Right ventricle myocardium inferior (tissue), 1 donor: ENCODE data around the gene FAM234B. TPM values are rescaled to one million over a fixed set of nuclear protein-coding genes. Genes with fewer than 3 reads are reported as not detected.
A peak's percentile ranks its signal among the peaks of the same experiment; 100 is the strongest.

Source experiments
- ATAC-seq: fragments of 200-7000 bp; cut with Tn5 transposase; one replicate; pipeline ENCODE4 v1.9.1; 2020; ENCODE audit warnings: mild to moderate bottlenecking, moderate library complexity
- DNase-seq: peaks from one replicate; pipeline ENCODE4 v3.0.0; 2021; ENCODE audit errors: missing footprints
- intact Hi-C: fragments of 100-400 bp; cut with DNase I; formaldehyde crosslinking; loops from one replicate; pipeline ENCODE4 v1.11.0; 2022
- total RNA-seq: library from RNA; stranded (reverse); fragmentation: NEBNext Ultra II Directional; extraction: Animal tissue kit (Norgen Biotek cat#: 25700); gene quantifications from one replicate; pipeline ENCODE4 v1.2.1, GENCODE V29; 2021
- donor health status: DM: no; HTN: yes; CAD: no; lungs with severe emphysema.

The FAM234B gene
- total RNA-seq, 1 donor from 2014 or later: 2.4 TPM

DNA sequence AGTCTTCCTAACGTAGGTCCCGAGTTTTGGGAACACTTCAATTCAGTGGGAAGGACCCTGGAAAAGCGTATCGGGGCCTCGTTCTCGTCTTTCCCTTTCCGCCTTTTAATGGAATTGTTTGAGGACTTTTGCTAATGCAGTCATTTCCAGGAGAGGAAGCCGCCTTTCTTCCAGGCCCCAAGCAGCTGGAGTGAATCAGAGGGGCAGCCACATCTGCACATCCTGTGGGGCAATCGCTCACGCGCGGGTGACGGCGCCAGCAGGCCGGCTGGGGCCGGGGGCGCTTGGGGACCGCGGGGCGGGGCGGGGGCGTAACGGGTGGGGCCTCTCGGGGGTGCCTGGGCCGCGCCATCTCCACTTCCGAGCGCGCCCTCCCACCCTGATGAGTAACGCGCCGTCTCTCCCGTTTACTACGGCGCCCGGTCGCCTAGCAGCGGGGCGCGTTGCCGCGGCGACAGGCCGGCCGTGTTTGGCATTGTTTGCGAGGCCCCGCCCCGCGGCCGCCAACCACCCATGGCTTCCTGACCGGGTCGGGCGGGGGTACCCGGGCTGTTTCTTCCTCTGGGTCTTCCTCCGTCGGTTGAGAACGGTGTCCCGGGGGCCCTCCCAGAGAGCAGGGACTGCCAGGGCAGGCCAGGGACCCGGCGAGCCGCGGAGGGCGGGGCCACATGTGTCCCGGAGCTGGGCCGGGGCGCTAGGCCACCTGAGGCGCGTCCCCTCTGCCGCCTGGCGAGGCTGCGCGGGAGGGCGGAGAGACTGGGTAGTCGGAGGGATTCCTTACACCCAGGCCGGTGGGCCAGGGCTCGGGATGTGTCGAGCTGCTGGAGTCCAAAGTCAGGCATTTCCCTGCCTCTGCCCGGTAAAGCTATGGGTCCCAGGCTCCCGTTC, 56.9 kb downstream of the FAM234B start:
- intact Hi-C loops: loop anchor here (2.0 to 10.0 kb wide), 4 partner anchors 14 to 316 kb away; partner anchors contain the start of gene APOLD1
- peak; percentile 88 for ATAC-seq
- peak; percentile 97 for DNase-seq

- intact Hi-C loops: loop anchor here (2.0 to 10.0 kb wide), 4 partner anchors 13 to 317 kb away; partner anchors contain the start of gene APOLD1
- no peak for DNase-seq
- ATAC-seq: no peak
Observed at GRCh38 chr12:13101821-13102375, 57.7 kb downstream of the FAM234B start.

DNA sequence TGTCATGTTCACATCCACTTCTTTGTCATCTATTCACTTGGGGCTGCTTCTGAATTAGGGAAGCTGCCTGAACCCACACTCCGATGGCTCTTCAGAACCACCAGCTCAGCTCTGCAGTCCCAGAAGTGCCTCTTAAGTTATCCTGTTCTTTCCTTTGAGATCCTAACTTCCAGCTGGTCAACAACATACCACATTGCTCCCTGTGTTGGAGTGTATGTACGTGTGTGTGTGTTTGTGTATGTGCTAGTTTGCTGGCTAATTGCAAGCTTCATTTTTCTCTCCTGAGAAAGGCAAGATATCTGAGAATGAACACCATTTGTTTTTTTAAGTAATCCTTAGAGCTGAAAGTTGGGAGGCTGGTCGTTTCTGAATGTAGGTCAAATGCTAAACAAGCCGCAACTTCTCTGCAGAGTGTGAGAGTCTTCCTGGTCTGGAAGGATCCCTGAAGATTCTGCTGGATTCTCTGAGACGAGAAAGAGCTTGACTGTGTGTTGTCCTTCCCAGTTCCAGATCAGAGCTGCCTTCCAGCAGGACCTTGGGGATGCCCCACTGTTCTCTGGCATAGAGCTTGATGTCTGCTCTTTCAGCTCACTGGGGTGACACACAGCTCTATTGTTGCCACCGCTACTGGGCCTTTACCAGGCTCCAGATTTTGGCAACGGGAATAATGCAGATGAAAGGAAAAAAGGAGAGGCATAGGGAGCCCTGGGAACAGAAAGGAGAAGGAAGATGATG, 58.4 kb downstream of the FAM234B start:
- intact Hi-C loops: loop anchor here (10.0 kb wide), 1 partner anchor 318 kb away; the partner anchor contains the start of gene APOLD1
- ATAC-seq (no peak), DNase-seq (no peak)

DNA sequence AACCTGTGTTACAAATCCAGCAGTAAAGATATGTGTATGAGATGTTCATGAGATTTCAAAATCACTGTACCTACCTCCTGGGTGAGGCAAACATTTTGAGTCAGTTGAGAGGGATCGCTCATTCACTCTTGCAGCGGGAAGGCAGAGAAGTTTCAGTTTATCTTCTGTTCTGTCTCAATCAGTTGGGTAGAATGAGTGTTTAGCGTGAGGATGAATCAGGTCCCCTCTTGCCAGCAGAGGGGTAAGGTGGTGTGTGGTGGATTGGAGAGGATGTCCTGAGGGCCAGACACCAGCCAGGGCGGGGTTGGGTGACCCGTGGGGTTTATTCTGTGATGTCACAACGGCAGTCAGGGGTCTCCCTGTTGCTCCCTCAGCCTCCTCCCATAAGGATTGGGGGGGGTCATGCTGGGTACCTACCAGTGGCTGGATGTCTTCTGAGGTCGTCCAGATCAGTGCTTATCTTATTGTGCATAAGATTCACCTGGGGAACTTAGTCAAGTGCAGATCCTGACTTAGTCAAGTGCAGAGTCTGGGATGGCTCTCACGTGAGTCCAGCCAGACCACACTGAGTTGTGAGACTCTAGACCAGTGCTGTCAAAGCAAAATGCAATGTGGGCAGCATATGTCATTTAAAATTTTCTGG, 59.3 kb downstream of the FAM234B start, which contains the start of gene GSG1:
Gene GSG1, minus strand, starts transcription at position 277 of the 643 bp plus-strand sequence. Its CDS starts 155 bp downstream, at position 122.
- ATAC-seq (no peak), DNase-seq (no peak)
- intact Hi-C loops: loop anchor here (10.0 kb wide), 1 partner anchor 319 kb away; the partner anchor contains the start of gene APOLD1

DNA sequence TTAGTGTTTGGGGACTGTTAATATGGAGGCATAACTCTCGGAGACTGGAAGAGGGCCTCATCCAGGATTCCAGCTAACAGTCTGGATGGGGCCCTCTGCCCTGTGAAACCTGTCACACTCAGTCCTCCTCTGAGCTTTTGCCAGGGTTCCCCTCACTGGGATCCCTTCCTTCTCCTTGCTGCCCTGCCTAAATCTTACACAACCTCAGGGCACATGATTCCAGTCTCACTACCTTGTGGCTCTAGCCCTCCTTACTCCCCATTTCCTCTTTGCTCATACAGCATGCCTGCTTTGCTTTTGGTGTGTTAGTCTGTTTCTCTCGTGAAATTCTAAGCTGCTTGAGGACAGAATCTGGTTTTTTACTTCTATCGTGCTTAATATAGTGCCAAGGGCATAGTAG, 60.2 kb downstream of the FAM234B start:
- intact Hi-C loops: loop anchor here (10.0 kb wide), 1 partner anchor 320 kb away; the partner anchor contains the start of gene APOLD1
- ATAC-seq (no peak), DNase-seq (no peak)

DNA sequence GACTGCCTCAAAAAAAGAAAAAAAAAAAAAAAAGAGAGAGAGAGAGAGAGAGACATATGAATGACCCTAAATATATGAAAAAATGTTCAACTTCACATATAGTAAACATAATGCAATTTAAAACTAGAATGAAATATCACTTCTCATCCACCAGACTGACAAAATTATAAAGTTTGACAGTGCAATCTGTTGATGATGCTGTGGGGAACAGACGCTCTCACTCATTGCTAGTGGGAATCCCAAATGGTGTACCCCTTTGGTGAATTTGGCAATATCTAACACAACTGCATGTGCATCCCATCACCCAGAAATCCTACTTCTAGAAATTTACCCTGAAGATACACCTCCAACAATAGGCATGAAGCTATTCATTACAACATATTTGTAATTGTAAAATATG, 61.6 kb downstream of the FAM234B start:
- DNase-seq (no peak), ATAC-seq (no peak)
- intact Hi-C loops: loop anchor here (10.0 kb wide), 1 partner anchor 321 kb away; the partner anchor contains the start of gene APOLD1

- DNase-seq (no peak), ATAC-seq (no peak)
- intact Hi-C loops: loop anchor here (10.0 kb wide), 1 partner anchor 322 kb away; the partner anchor contains the start of gene APOLD1
Observed at GRCh38 chr12:13106666-13107065, 62.5 kb downstream of the FAM234B start.

- no peak for DNase-seq
- no peak for ATAC-seq
- intact Hi-C loops: no loop called here
Observed at GRCh38 chr12:13112968-13113367, 68.8 kb downstream of the FAM234B start.

DNA sequence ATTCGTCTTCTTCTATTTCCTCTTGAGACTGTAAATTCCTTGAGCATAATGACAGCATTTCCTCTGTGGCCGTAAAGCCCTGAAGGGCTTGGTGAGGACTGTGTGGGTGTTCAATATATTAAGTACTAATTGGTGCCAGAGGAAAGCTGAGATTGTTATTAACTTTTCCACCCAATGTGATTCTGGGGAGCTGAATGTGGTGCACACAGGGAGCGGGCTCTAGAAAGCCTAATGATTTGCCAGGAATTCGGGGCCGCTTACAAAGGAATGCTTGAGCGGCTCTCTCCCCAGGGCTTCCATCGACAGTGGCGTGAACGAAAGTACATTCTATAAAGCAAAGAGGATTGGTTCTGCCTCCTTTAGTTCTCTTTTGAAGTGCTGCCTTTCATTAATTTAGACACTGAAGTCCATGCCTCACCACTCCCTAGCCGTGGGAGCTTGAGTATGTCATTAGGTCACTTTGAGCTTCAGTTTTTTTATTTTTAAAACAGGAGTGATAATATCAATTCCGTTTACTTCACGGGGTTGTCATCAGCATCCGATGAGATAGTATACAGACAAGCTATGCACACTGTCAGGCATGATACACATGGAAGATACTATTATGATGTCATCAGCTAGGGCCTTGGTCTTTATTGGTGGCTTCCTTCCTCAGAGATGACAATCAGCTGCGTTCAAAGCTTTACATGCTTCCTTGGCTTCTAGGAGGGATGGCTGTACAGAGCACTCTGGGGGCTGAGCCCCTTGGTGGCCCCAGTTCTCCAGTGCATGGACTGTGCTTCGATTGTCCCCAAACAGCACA, 70.3 kb downstream of the FAM234B start:
- ATAC-seq: no peak
- intact Hi-C loops: loop anchor here (2.0 kb wide), 1 partner anchor 14 kb away; no protein-coding TSS in a partner anchor
- no peak for DNase-seq

DNA sequence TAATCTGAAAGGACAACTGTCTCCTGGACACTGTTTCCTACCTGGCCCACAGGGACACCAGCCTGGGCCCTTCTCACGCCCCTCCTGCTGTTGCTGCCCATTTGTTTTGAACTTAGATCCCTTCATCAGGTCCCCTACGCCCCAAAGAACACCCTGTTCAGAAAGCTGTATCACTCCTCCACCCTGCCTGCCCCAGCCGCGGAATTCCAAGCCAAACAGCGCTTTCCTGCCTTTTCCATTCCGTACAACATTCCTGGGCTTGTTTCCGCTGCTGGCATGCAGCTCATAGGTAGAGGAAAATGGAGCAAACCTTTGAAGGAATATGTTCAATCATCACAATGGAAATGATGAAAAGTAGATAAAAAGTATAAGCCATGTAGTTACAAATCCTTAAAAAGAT, 72.1 kb downstream of the FAM234B start:
- peak; percentile 15 for ATAC-seq
- intact Hi-C loops: no loop called here
- DNase-seq: no peak

GRCh38 chr12:13117029-13117428, 72.8 kb downstream of the FAM234B start:
- intact Hi-C loops: no loop called here
- ATAC-seq: peak; percentile 45
- DNase-seq: no peak

DNA sequence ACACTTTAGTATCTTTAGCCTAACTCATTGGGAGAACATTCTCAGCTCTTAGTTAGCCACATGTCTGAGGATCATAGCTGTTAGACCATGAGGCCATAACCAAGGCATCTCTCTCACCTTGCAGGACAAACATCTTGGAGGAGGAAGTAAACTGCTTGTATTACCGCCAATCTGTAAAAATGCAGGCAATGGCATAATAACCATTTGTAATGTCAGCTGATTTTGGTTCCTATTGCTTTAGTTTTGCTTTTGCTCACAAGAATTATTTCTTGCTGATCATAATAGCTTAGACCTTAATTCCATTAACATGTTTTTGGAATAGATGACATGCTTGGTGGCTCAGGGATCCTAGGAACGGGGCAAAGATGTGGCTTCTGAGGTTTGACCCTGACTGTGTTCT, 75.6 kb downstream of the FAM234B start:
- no peak for DNase-seq
- intact Hi-C loops: no loop called here
- no peak for ATAC-seq

- no peak for DNase-seq
- intact Hi-C loops: no loop called here
- no peak for ATAC-seq
Observed at GRCh38 chr12:13120413-13120812, 76.2 kb downstream of the FAM234B start.

DNA sequence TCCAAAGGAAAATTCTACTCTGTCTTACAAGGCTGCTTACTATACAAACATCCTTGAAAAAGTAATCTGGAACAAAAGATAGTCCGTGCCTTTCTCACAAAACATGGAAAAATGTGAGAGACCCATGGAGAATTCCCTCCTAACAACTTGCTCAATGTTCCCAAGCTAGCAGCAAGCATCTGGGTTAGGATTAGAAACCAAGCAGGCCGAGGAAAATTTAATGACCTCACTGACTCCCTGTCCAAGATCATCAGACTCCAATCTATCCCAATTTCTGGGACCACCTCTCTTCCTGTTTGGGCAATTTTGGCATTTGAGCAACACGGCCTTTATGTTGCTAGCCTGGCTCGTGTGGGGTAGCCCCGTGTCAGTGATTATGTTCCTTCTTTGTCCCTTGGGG, 77.4 kb downstream of the FAM234B start:
- intact Hi-C loops: no loop called here
- peak; percentile 44 for ATAC-seq
- DNase-seq: no peak

DNA sequence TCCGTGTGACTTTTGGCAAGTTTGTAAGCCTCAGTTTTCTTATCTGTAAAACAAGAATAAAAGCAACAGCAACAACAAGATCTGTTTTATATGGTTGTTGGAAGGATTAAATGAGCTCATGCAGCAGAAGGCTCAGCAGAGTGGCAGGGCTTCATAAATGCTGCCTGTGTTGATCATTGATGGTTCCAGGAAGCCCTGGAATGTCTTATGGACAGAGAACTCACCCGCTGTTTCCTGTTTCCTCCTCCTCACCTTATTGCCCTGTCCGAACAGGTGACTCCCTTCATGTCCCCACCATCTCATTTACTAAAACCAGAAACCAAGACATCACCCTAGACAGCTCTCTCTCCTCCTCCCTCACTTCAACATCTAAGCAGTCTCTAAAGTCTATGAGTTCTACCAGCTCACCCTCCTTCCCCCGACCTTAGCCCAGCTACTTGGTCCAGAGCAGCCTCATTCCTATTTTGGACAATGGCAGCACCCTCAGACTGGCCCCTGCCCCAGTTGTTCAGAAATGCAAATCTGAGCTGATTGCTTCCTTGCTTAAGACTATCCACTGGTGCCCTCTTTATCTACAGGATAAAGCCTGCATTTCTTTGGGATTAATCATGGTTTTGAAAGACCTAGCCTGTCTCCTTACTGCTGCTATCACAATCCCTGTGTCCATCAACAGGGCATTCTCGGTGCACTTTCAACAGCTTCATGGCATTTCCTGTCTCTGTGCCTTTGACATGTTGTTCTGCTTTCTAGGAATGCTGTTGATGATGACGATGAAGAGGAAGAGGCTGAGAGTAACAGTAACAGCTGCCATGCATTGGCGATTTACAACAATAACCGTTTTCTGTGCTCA, 80.7 kb downstream of the FAM234B start:
- intact Hi-C loops: no loop called here
- DNase-seq (no peak), ATAC-seq (no peak)

DNA sequence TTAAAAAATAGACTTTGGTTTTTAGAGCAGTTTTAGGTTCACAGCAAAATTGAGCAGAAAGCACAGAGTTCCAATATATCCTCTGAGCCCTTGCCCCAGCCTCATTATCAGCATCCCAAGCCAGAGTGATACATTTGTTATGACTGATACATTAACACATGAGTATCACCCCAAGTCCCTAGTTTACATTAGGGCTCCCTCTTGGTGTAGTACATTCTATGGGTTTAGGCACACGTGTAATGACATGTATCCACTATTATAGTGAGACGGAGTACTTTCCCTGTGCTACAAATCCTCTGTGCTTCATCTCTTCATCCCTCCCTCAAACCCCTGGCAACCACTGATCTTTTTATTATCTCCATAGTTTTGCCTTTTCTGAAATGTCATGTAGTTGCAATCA, 81.8 kb downstream of the FAM234B start:
- ATAC-seq: no peak
- intact Hi-C loops: no loop called here
- DNase-seq: no peak

DNA sequence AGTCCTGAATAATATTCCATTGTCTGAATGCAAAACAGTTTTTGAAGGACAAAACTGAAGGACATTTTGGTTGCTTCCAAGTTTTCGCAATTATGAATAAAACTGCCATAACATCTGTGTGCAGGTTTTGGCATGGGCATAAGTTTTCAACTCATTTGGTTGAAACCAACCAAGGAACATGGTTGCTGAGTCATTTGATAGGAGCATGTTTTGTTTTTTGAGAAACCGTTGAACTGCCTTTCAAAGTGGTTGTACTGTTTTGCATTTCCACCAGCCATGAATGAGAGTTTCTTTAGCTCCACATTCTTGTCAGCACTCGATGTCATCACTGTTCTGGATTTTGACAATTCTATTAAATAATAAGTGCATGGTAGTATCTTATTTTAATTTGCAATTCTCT, 82.3 kb downstream of the FAM234B start:
- no peak for ATAC-seq
- intact Hi-C loops: no loop called here
- no peak for DNase-seq
